ENCODE data around the gene EIF2AK3.
A peak's percentile ranks its signal among the peaks of the same experiment; 100 is the strongest.
"Not testable (repeated sequence)": the region's sequence is repeated elsewhere in the genome, so short reads cannot be mapped to it uniquely, and the experiment has no call there.

The EIF2AK3 gene

GRCh38 chr2:88627055-88627855 lies at the start of gene EIF2AK3:
Gene EIF2AK3 (minus strand): TSS chr2:88627464. CDS start chr2:88627274, 190 bp downstream.
- peak; percentile 97 for DNase-seq

- no peak for DNase-seq
Measured at GRCh38 chr2:88673363-88673762, 46.1 kb upstream of the EIF2AK3 start.

- peak; percentile 15 for DNase-seq
Measured at GRCh38 chr2:88671786-88672427, 44.6 kb upstream of the EIF2AK3 start.

- peak; percentile 46 for DNase-seq
Measured at GRCh38 chr2:88669482-88670214, 42.4 kb upstream of the EIF2AK3 start.

GRCh38 chr2:88668862-88669261 lies 41.6 kb upstream of the EIF2AK3 start:
- DNase-seq = no peak

- no peak for DNase-seq
Measured at GRCh38 chr2:88667219-88667618, 40.0 kb upstream of the EIF2AK3 start.

- DNase-seq = peak; percentile 73
Measured at GRCh38 chr2:88666576-88666975, 39.3 kb upstream of the EIF2AK3 start.

GRCh38 chr2:88660622-88661021 lies 33.4 kb upstream of the EIF2AK3 start:
- no peak for DNase-seq

GRCh38 chr2:88659538-88659915 lies 32.3 kb upstream of the EIF2AK3 start:
- peak; percentile 87 for DNase-seq

- DNase-seq = no peak
Measured at GRCh38 chr2:88658881-88659537, 31.7 kb upstream of the EIF2AK3 start.

- DNase-seq = no peak
Measured at GRCh38 chr2:88658326-88658725, 31.1 kb upstream of the EIF2AK3 start.

- DNase-seq = no peak
Measured at GRCh38 chr2:88657131-88657530, 29.9 kb upstream of the EIF2AK3 start.

- no peak for DNase-seq
Measured at GRCh38 chr2:88656690-88657089, 29.4 kb upstream of the EIF2AK3 start.

- DNase-seq = no peak
Measured at GRCh38 chr2:88654714-88655113, 27.4 kb upstream of the EIF2AK3 start.

- DNase-seq = no peak
Measured at GRCh38 chr2:88651646-88652045, 24.4 kb upstream of the EIF2AK3 start.

GRCh38 chr2:88645291-88645882 lies 18.1 kb upstream of the EIF2AK3 start:
- DNase-seq = not testable (repeated sequence)

- DNase-seq = no peak
Measured at GRCh38 chr2:88642278-88642677, 15.0 kb upstream of the EIF2AK3 start.

- no peak for DNase-seq
Measured at GRCh38 chr2:88641330-88641729, 14.1 kb upstream of the EIF2AK3 start.

GRCh38 chr2:88639865-88640264 lies 12.6 kb upstream of the EIF2AK3 start:
- DNase-seq = no peak

- DNase-seq = no peak
Measured at GRCh38 chr2:88638743-88639142, 11.5 kb upstream of the EIF2AK3 start.

GRCh38 chr2:88638123-88638650 lies 10.9 kb upstream of the EIF2AK3 start:
- no peak for DNase-seq

GRCh38 chr2:88637464-88637863 lies 10.2 kb upstream of the EIF2AK3 start:
- DNase-seq = no peak

- DNase-seq = no peak
Measured at GRCh38 chr2:88636026-88636425, 8.8 kb upstream of the EIF2AK3 start.

Data from NCI-H2029 treated with DMSO at 0.1 percent for 48 hours (cell line).